Retina (tissue), 1 donor: ENCODE results near the gene DIP2C.
"Not testable (repeated sequence)": the region's sequence is repeated elsewhere in the genome, so short reads cannot be mapped to it uniquely, and the experiment has no call there.

ENCODE experiments used
- DNase-seq: peaks from one replicate; pipeline ENCODE4 v3.0.0-alpha.2; 2016

Gene DIP2C

GRCh38 chr10:427761-428519, 261.5 kb downstream of the DIP2C start:
- no peak for DNase-seq

DNA sequence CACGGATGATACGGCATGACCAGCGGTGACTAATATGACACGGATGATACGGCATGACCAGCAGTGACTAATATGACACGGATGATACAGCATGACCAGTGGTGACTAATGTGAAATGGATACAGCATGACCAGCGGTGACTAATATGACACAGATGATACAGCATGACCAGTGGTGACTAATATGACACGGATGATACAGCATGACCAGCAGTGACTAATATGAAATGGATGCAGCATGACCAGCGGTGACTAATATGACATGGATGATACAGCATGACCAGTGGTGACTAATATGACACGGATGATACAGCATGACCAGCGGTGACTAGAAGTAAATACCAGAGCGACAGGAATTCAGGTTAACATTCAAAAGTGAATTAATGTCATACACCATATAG, 264.1 kb downstream of the DIP2C start:
- DNase-seq, result not testable (repeated sequence)

DNA sequence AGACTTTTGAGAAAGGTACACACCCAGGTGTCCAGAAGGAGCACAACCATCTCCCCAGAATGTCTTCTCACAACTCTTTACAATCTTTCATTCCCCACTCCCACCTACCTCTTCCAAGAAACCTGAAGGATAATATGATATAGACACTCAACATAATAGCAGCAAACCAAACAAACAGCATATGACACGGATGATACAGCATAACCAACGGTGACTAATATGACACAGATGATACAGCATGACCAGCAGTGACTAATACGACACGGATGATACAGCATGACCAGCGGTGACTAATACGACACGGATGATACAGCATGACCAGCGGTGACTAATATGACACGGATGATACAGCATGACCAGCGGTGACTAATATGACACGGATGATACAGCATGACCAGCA, 264.7 kb downstream of the DIP2C start:
- not testable (repeated sequence) for DNase-seq

DNA sequence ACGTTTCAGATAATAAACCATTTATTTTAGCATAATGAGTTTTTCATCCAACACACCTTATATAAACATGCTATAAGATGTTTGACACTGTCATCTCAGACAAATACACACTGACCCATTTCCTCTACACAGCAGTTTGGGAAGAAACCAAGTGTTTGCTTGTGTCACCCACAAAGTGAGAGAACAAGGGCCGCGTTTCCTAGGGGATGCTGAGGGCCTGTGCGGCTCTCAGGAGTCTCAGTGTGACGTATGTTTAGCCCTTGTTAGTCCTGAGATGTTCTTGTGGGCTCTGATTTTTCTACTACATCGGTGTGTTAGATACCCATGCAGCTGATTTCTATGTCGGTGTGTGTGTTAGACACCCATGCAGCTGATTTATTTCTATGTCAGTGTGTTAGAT, 266.3 kb downstream of the DIP2C start:
- no peak for DNase-seq

- no peak for DNase-seq
These were observed 266.8 kb downstream of the DIP2C start for GRCh38 chr10:422675-423074.

- DNase-seq, result no peak
These were observed 267.2 kb downstream of the DIP2C start for GRCh38 chr10:422241-422640.

DNA sequence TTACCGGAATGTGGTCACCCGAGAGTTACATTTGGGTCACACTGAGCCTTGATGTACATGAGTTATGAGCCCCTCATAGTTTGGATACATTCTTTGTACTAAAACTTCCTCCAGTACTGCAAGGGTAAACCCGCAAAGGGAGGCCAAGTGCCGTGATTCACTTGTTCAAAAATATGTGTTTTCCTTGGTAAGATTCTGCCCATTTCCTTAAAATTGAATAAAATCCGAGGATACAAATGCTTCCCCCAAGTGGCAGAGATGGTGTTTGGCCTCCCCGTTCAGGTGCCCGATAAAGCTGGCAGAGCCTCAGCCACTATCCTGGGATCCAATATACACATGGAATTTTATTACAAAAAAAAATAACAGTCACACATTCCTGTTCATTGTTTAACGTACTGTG, 268.3 kb downstream of the DIP2C start:
- DNase-seq, result no peak

- DNase-seq, result no peak
These were observed 269.0 kb downstream of the DIP2C start for GRCh38 chr10:420154-421121.

DNA sequence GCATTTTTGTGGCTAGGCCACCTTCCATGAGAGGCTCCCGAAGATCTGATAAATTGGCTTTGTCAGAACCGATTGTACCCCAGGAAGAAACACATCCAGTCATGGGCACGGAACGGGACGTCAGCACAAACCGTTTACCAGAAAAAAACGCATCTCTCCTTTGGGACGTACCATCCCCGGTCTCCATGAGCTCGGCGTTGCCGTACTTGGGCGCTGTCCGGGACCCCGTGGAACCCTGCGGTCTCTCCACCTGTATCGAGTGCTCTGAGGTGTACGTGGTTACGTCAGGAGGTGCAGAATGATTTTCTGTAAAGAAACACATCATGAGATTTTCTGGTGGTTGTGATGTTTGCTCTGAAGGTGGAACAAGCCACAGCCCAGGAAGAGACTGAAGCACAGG, 270.6 kb downstream of the DIP2C start:
- DNase-seq, result no peak

DNA sequence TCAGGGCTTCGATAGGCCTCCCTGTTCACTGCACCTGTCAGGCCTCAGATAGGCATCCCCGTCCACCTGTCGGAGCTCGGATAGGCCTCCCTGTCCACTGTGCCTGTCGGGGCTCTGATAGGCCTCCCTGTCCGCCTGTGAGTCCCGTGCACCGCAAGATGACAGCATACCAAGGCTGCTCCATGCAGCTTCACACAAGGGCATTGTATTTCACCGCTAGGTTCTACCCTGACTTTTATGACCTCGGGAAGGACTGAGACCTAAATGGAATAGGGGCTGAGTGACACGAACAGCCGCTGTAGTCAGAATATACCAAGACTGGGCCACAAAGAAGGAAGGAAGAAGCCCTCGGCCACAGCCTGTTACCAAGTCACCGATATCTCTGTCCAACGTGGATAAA, 271.2 kb downstream of the DIP2C start:
- DNase-seq, result no peak

DNA sequence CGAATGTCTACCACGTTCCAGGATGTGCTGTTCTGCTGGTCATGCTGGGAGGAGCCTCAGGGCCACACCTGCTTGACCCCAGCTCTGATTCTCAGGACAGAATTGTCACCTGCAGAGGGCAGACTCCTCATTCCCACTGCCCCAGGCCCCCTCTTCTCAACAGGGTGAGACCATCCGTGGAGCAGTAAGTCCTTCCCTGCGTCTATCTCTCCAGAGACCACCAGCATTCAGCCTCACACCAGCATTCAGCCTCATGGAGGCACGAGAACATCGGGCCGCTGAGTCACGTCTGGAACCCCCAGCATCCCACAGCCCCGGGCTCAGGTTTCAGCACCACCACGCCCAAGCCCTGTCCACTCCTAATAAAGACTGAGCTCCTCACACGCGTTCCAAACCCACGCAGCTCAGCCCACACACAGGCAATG, 273.4 kb downstream of the DIP2C start:
- DNase-seq, result no peak

DNA sequence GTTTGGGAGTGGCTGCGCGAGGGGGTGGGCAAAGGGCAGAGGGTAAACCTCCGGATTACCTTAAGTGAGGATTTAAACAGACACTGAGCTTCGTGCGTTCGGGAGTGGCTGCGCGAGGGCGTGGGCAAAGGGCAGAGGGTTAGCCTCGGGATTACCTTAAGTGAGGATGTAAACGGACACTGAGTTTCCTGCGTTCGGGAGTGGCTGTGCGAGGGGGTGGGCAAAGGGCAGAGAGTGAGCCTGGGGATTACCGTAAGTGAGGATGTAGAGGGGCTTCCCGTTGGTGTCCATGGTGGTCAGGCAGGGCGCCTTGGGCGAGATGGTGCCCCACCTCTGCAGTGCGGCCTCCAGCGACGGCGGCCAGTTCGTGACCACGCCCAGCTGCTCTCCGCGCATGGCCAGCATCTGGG, 275.8 kb downstream of the DIP2C start:
- no peak for DNase-seq

DNA sequence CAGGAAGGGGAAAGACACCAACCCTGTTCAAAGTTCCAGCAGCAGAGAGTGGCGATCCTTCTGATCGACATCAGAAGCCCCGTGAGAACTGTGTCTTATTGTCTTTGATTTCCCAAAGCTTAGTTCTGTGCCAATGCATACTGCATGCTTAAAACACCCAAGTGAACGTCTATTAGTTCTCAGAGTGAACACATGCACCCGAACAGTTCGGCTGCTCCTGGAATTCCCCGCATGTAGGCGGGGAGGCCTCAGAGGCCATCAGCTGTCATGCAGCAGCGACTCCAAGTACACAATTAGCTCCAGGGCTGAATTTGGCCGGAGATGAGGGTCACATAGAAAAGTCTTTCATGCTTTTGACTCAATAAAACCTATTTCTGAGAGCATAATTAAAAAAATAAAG, 277.4 kb downstream of the DIP2C start:
- DNase-seq, result no peak

GRCh38 chr10:411603-412002, 277.9 kb downstream of the DIP2C start:
- DNase-seq, result no peak

- peak; percentile 29 for DNase-seq
These were observed 279.9 kb downstream of the DIP2C start for GRCh38 chr10:409408-410040.

- no peak for DNase-seq
These were observed 281.2 kb downstream of the DIP2C start for GRCh38 chr10:408236-408635.

DNA sequence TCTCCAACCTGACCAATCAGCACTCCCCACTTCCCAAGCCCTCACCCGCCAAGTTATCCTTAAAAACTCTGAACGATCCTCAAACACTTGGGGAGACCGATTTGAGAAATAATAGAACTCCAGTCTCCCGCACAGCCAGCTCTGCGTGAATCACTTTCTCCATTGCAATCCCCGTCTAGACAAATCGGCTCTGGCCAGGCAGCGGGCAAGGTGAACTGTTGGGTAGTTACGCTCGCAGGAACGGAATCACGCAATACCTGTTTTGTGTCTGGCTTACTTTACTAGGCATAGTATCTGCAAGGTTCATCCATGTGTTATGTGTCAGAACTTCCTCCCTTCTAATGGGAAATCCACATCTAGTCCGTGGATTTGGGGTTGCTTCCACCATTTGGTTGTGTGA, 282.5 kb downstream of the DIP2C start:
- no peak for DNase-seq

GRCh38 chr10:405648-406047, 283.8 kb downstream of the DIP2C start:
- peak; percentile 31 for DNase-seq

DNA sequence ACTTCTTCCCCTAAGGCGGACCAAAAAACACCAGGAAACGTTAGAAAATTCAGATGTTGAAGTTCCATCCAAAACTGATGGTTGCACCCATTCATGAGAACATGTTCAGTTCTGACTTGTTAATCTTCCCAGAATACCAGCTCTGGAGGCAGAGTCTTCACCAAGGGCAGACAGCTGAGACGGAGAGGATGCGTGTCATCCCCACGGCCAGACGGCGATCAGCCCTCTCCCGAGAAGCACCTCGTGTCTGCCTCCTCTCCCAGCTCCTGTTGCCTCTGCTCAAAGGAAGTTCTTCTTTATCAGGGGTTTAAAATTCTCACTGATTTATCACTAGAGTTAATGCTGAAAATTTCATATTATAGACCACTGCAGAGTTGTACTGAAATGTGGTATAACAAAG, 284.5 kb downstream of the DIP2C start:
- DNase-seq, result no peak

GRCh38 chr10:404346-404745, 285.1 kb downstream of the DIP2C start:
- no peak for DNase-seq

DNA sequence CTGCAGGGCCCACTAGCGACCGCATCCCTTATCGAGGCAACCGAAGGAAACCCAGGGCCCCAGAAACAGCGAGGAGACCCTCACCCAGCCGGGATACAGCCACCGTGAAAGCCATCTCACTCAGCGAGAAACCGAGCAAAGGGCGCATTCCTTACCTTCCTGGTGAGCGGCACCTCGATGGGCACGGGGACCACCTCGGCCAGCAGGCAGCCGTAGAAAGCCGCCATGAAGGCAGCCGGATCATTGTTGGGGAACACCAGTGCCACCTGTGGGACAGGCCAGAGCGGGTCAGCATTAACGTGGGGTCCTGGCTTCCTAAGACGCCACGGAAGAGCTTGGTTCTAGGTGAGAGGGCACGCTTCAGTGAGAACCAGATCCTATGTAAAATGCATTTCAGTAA, 290.5 kb downstream of the DIP2C start:
- DNase-seq, result no peak

GRCh38 chr10:397321-398068, 292.0 kb downstream of the DIP2C start:
- DNase-seq, result no peak
